A673 (cell line): Measurements from ENCODE around the gene RNPEP.

ENCODE experiments used
- EZH2 ChIP-seq: fragments of 200-600 bp; sonication (generic); IDR thresholded peaks from 2 replicates; pipeline ENCODE4 v1.6.1; 2017; ENCODE audit warnings: borderline replicate concordance, low read depth, mild to moderate bottlenecking, mixed read lengths, antibody characterized with exemption, low read length; ENCODE audit not compliant: poor library complexity, severe bottlenecking
- TF ChIP-seq, protein P1 (sequence below): fragments of 300-800, 200-600 bp; sonication (generic); conservative IDR thresholded peaks from 2 replicates; pipeline ENCODE4 v1.5.1; 2017; ENCODE audit warnings: low read depth, mild to moderate bottlenecking, antibody characterized with exemption, low read length, moderate library complexity, mixed read lengths

DNA sequence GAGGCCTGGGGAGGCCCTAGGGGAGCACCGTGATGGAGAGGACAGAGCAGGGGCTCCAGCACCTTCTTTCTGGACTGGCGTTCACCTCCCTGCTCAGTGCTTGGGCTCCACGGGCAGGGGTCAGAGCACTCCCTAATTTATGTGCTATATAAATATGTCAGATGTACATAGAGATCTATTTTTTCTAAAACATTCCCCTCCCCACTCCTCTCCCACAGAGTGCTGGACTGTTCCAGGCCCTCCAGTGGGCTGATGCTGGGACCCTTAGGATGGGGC lies 33.2 kb downstream of the RNPEP start:
- TF ChIP-seq, protein P1, sequence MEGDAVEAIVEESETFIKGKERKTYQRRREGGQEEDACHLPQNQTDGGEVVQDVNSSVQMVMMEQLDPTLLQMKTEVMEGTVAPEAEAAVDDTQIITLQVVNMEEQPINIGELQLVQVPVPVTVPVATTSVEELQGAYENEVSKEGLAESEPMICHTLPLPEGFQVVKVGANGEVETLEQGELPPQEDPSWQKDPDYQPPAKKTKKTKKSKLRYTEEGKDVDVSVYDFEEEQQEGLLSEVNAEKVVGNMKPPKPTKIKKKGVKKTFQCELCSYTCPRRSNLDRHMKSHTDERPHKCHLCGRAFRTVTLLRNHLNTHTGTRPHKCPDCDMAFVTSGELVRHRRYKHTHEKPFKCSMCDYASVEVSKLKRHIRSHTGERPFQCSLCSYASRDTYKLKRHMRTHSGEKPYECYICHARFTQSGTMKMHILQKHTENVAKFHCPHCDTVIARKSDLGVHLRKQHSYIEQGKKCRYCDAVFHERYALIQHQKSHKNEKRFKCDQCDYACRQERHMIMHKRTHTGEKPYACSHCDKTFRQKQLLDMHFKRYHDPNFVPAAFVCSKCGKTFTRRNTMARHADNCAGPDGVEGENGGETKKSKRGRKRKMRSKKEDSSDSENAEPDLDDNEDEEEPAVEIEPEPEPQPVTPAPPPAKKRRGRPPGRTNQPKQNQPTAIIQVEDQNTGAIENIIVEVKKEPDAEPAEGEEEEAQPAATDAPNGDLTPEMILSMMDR: no peak
- no peak for TF ChIP-seq EZH2
